ENCODE results near the gene MYOZ1.
A peak's percentile ranks its signal among the peaks of the same experiment; 100 is the strongest.

MYOZ1 gene

GRCh38 chr10:73591935-73592699 is 49.2 kb downstream of the MYOZ1 start:
- peak; percentile 19 to 27 for DNase-seq

- DNase-seq: peak; percentile 34 to 41
Measured at GRCh38 chr10:73590881-73591799, 50.1 kb downstream of the MYOZ1 start, which contains the start of gene USP54. Gene USP54 (minus strand): TSS chr10:73591342. CDS start chr10:73575658, 15,684 bp downstream.

- DNase-seq: no peak
Measured at GRCh38 chr10:73589563-73590126, 51.6 kb downstream of the MYOZ1 start.

GRCh38 chr10:73588656-73589055 is 52.6 kb downstream of the MYOZ1 start:
- no peak for DNase-seq

- DNase-seq: peak; percentile 37 to 48
Measured at GRCh38 chr10:73586583-73586984, 54.7 kb downstream of the MYOZ1 start.

- DNase-seq: no peak
Measured at GRCh38 chr10:73585327-73585726, 55.9 kb downstream of the MYOZ1 start.

GRCh38 chr10:73584737-73585136 is 56.5 kb downstream of the MYOZ1 start:
- no peak for DNase-seq

GRCh38 chr10:73581918-73582317 is 59.4 kb downstream of the MYOZ1 start:
- no peak for DNase-seq

Measured in AML-193 (cell line).